K562 (cell line): ENCODE results near the gene MRPL28. TPM values are rescaled to one million over a fixed set of nuclear protein-coding genes. Genes with fewer than 3 reads are reported as not detected.

Experiments used
- E2F3 ChIP-seq: fragments of 250-450 bp; sonication (Bioruptor Pico); IDR thresholded peaks from 2 replicates; pipeline ENCODE4 v1.4.0; 2020; ENCODE audit warnings: mild to moderate bottlenecking
- ELF1 ChIP-seq: fragments of 200-800 bp; sonication (Bioruptor generic); IDR thresholded peaks from 2 replicates; pipeline ENCODE4 v1.6.1; 2016; ENCODE audit warnings: missing genetic modification characterization, missing compliant biosample characterization
- GABPA ChIP-seq: fragments of 200-800 bp; sonication (Bioruptor generic); conservative IDR thresholded peaks from 2 replicates; pipeline ENCODE4 v1.6.1; 2016; ENCODE audit warnings: low read depth, missing genetic modification characterization, missing compliant biosample characterization
- HDAC1 ChIP-seq, 2 experiments: fragments of 450-650 bp; IDR thresholded peaks; 2 replicates each; pipeline ENCODE4 v1.6.1; 2016 to 2017; ENCODE audit warnings: inconsistent platforms in 1 of 2, mild to moderate bottlenecking in 1 of 2, moderate library complexity in 1 of 2
- KLF13 ChIP-seq: fragments of 450-650 bp; IDR thresholded peaks from 2 replicates; pipeline ENCODE4 v1.6.1; 2016; ENCODE audit warnings: missing genetic modification characterization, low read depth, mild to moderate bottlenecking, missing compliant biosample characterization, moderate library complexity, borderline replicate concordance
- MGA ChIP-seq: fragments of 450-650 bp; IDR thresholded peaks from 2 replicates; pipeline ENCODE4 v1.6.1; 2016; ENCODE audit warnings: mild to moderate bottlenecking, moderate library complexity
- PYGO2 ChIP-seq: fragments of 450-650 bp; IDR thresholded peaks from 2 replicates; pipeline ENCODE4 v1.6.1; 2016; ENCODE audit warnings: mild to moderate bottlenecking, missing genetic modification characterization, moderate library complexity, missing compliant biosample characterization
- RBM17 ChIP-seq: fragments of 200-400 bp; formaldehyde crosslinking; IDR thresholded peaks from 2 replicates; pipeline ENCODE4 v1.6.1; 2017; ENCODE audit warnings: low read depth, mild to moderate bottlenecking, low read length, borderline replicate concordance
- UBTF ChIP-seq, 2 experiments: IDR thresholded peaks; 2 replicates each; pipeline ENCODE4 v1.6.1; 2012; ENCODE audit warnings: improper control_type of control experiment in 2 of 2, low read depth in 2 of 2, low read length in 2 of 2, borderline replicate concordance in 1 of 2
- ZNF830 ChIP-seq: fragments of 250-450 bp; sonication (Bioruptor Pico); IDR thresholded peaks from 2 replicates; pipeline ENCODE4 v1.5.0; 2021; ENCODE audit warnings: mild to moderate bottlenecking
- polyA plus RNA-seq, 8 experiments: library from polyadenylated mRNA; depleted of rRNA in 4 of 8; stranded (reverse) in 5 of 8; unstranded in 3 of 8; fragments of >200 nt; fragmentation: Nextera tagmentation in 2 of 8; fragmentation: Illumina TruSeq in 1 of 8; extraction: Ambion mirVana in 2 of 8; extraction: Trizol in 1 of 8; gene quantifications; 2 replicates each; pipeline versions ENCODE4 v1.2.1 to v1.2.3, GENCODE V29; 2011 to 2014; ENCODE audit warnings: inconsistent platforms in 1 of 8, missing spikeins in 1 of 8
- total RNA-seq, 7 experiments: library from RNA; depleted of rRNA in 6 of 7; stranded (reverse); fragments of >200 nt in 6 of 7; fragmentation: Illumina TruSeq in 2 of 7; extraction: Trizol in 2 of 7; gene quantifications; 2 replicates each; pipeline versions ENCODE4 v1.2.1 to v1.2.3, GENCODE V29; 2011 to 2021; ENCODE audit warnings: low replicate concordance in 1 of 7
- TF ChIP-seq, protein P1 (sequence below): fragments of 450-650 bp; IDR thresholded peaks from 2 replicates; pipeline ENCODE4 v1.6.1; 2016

Gene MRPL28
- total and polyA plus RNA-seq, 9 of the 15 experiments (the other 6 are each of a cell fraction or from before 2014, with no cell fraction given), result 2.5 to 323 (median 175) TPM

GRCh38 chr16:381789-382717 is 11.7 kb upstream of the MRPL28 start, which contains the start of gene PGAP6 (continued):
- 0 out of 4 replicates have a peak, but pooled peaks of 1 of the 2 experiments have one; percentile 13 for TF ChIP-seq UBTF (IDR thresholded peaks at IDR 0.05; ENCODE audit: borderline replicate concordance in 1 of 2, low read depth in 2 of 2, low read length in 2 of 2)
- no peak for TF ChIP-seq MGA
- TF ChIP-seq, protein P1, sequence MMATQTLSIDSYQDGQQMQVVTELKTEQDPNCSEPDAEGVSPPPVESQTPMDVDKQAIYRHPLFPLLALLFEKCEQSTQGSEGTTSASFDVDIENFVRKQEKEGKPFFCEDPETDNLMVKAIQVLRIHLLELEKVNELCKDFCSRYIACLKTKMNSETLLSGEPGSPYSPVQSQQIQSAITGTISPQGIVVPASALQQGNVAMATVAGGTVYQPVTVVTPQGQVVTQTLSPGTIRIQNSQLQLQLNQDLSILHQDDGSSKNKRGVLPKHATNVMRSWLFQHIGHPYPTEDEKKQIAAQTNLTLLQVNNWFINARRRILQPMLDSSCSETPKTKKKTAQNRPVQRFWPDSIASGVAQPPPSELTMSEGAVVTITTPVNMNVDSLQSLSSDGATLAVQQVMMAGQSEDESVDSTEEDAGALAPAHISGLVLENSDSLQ, result no peak
- no peak for TF ChIP-seq RBM17
- TF ChIP-seq ELF1 (tag), result peak; percentile 88
- no peak for TF ChIP-seq PYGO2 (tag)
- no peak for TF ChIP-seq E2F3 (CRISPR knock-in tag)
- TF ChIP-seq ZNF830 (CRISPR knock-in tag), result no peak
- no peak for TF ChIP-seq KLF13 (tag)
- TF ChIP-seq HDAC1 (IDR thresholded peaks at IDR 0.05), result peak in 1 of 2 experiments; percentile 42; a peak in 1 of 4 replicates
- TF ChIP-seq GABPA (tag), result peak; percentile 88
